HG03342 (cell line): ENCODE data around the gene ABAT.
A peak's percentile ranks its signal among the peaks of the same experiment; 100 is the strongest.
"Not testable (repeated sequence)": the region's sequence is repeated elsewhere in the genome, so short reads cannot be mapped to it uniquely, and the experiment has no call there.

Source experiments
- ATAC-seq: cut with Tn5 transposase; IDR thresholded peaks from one replicate; pipeline ENCODE4 v1.9.1; 2021; ENCODE audit warnings: mild to moderate bottlenecking, moderate library complexity; ENCODE audit not compliant: unreplicated experiment

The ABAT gene

DNA sequence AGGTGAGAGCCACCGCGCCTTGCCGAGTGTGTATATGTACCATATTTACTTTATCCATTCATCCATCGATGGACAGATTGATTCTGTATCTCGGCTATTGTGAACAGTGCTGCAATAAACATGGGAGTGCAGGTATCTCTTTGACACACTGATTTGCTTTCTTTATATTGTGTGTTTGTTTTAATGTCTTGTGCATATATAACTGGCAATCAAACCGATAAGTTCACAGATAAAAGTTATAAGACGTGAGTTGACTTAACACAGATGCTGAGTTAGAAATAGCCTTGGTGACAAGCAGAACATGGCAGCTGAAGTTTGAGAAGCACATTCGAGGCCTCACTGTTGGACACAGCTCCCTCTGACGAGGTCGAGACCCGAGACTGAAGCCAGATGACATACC is 99.8 kb downstream of the ABAT start:
- no peak for ATAC-seq

DNA sequence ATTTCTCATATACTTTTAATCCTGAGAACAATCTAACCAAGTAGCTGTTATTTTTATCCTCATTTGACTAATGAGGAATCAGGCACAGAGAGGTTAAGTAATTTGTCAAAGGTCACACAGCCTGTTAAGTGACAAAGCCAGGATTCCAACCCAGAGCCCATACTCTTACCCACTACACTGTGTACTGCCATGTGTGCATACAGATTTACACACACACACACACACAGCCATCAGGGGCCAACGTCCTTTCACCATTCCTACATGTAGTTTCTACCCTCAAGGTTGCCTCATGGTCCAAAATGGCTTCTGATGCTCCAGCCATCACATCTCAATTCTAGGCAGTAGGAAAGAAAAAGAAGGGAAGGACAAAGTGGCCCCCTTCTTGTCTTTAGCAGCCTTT is 100.9 kb downstream of the ABAT start:
- ATAC-seq: no peak

DNA sequence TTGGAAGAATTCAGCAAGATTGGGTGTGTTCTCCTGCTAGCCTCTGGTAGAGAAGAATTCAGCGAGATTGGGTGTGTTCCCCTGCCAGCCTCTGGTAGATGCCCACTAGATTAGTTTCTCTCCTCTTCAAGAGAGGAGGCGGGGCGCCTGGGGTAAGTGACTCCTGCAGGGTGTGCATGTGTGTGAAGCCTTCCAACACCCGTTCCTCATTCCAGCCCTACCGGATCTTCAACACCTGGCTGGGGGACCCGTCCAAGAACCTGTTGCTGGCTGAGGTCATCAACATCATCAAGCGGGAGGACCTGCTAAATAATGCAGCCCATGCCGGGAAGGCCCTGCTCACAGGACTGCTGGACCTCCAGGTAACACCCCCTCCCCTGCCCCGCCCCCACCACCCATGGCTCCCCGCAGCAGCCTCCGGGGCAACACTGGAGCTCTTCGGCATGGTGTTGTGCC is 101.7 kb downstream of the ABAT start:
- no peak for ATAC-seq

DNA sequence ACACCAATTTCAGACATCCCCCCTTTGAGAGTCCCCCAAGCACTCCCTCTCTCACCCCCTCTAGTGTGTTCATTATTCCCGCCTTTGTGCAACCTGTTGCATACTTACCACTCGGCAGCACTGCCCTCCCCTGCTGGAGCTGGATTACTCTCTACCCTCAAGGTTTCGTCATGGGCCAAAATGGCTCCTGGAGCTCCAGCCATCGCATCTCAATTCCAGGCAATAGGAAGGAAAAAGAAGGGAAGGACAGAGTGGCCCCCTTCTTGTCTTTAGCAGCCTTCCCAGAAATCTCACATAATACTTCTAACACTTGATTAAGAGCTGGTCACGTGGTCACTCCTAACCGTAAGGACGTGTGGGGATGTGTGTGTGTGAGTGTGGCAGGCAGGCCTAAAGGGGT is 102.8 kb downstream of the ABAT start:
- ATAC-seq: no peak

DNA sequence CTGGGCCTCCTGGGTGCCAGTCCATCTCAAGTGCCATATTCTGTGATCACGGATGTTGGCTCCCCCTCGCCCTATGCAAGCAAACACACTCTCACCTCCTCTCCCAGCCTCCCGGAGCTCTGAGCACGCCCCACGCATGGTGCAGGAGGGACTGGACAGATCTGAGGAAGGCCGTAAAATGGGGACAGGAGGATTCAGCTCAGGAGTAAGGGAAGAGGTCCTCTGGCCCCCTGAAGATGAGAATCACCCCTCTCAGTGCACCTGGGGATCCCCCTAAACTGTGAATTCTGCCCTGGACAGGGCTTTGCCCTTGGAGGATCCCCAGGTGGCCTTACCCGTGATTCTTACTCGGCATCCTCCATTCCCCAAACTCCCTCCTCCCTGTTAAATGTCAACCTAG is 107.4 kb downstream of the ABAT start:
- no peak for ATAC-seq

DNA sequence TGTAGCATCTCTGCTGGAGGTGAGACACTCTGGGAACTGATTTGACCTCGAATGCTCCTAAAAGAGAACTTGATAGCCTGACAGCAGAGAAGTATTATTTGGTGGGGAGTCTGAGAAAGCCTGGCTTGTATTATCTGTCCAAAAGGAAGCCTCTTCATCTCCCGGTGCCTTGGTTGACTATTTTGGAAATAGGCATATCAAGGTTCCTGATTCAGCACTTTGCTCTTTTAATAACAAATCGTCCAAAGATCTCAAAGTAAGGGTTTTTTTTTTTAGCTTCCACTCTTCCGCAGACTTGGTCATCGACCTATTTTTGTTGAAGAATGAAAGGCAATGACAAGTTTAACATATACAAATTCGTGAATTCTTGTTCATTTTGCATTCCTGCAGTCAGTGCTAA is 108.3 kb downstream of the ABAT start:
- no peak for ATAC-seq

DNA sequence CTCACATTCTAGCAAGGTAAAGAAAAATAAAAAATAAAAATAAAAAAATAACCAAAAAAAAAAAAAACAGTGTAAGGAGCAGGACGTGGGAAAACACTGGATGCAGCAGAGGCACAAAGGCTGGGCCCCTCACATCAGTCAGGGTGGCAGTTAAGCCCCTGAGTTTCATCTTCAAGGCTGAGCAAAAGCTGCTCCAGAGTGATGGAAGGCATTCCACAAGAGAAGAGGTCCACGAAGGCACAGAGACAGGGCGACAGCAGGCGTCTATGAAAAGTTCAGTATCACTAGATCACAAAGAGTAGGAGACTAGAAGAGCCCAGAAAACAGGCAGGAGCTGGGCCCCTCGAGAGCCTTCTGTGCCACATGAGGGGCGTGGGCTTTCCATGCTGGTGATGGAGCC is 111.0 kb downstream of the ABAT start:
- ATAC-seq: no peak

DNA sequence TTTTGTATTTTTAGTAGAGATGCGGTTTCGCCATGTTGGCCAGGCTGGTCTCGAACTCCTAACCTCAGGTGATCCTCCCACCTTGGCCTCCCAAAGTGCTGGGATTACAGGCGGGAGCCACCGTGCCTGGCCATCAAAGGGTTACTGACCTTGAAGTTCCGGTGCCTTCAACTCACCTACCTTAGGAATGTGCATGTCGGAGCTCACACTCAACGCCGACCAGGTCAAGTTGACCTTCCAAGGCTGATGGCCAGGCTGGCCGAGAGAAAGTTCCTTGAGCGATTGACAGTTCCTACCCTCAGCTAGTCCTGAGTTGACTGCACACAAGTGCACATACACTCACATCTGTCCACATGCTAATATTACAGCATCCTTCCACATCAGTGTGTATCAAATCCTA is 111.9 kb downstream of the ABAT start:
- ATAC-seq: not testable (repeated sequence)

DNA sequence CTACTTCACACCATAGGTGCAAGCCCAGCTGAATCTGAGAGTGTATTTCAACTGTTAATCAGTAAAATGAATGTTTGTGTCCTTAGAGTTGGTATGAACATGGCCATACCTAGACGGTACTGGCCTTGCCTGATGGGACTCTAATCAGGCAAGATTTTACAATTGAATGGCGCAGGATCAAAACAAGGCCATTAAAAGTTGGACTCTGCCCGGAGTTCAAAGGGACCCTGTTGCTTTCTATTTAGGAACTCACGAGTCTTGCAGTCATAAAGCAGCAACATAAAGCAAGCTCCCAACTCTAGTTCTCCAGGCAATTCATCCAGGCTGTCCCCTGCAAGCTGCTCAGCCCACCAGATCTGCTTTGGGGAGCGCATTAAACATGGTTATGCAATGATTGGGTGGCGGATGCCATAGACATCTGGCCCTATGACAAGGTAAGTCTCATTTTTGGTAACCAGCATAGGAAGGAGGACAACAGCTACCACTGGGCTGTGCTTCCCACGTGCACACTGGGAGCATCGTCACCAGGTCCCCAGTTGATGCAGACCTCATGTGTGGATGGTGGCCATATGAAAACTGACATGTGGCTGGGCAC is 114.3 kb downstream of the ABAT start:
- no peak for ATAC-seq

DNA sequence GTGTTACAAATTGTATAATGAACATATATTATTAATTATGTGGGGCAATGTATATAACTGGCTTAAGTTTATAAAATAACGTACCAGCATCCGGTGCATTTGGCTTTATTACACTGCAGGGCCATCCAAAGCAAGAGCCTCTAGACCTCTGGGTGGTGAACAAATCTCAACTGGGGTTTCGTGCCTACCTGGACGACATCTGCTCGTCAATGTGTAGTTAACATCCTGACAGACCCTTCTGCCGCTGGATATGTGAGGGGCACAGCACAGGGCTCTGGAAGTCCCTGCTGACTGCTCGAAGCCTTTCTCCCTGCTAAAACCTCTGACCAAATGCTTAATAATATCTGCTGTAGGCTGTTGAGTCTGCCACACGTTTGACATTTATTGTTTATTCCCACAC is 120.7 kb downstream of the ABAT start:
- no peak for ATAC-seq

DNA sequence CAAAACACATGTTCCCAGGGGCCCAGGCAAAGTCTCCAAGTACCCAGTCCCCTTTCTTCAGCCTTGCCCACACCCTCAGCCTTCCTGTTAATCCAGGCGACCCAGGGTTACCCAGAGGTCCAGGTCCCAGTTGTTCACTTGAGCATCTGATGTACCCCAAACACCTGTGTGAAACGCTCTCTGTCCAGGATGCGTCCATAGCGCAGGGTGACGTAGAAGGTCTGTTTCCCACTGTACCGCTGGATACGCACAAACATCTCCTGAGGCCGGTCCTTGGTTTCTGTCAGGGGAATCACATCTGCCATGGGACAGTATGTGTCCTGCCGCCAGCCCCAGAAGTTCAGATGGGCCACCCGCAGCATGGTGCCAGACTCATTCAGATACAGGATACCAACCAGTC is 121.4 kb downstream of the ABAT start:
- no peak for ATAC-seq

DNA sequence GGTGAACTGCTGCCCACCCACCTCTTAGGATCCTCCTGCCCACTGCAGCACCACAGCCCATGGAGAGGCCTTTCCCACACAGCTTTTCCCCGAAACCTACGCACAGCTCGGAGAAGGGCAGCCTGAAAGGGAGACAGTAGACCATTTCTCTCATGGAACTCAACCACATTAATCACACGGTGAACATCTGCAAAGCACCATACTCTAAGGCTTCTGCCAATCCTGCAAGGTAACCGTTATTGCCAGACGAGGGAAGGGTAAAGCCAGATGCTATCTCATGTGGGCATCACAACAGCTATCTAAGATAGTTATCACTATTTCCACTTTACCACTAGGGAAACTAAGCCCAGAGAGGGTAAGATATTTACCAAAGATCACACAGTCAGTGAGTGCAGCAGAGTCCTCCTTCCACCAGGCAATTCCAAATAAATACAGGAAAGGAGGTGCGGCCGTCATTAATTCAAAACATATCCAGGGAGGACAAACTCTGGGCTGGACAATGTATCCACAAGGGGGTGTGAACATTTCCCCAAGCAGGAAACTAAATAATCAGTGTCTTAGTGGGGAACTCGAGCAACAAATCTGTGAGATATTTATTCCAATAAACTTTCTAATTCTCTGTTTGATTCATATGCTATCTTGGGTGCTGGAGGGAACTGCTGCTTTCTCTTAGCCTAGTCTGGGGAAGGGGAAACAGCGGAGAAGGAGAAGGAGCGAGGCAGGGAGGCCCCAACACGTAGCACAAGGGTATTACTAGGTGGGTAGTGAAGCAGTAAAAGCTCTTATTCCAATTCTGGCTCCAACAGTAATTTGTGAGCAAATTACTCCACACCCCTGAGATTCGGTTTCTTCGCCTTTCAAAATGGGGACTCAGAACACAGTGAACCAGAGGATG is 122.3 kb downstream of the ABAT start:
- ATAC-seq: no peak

DNA sequence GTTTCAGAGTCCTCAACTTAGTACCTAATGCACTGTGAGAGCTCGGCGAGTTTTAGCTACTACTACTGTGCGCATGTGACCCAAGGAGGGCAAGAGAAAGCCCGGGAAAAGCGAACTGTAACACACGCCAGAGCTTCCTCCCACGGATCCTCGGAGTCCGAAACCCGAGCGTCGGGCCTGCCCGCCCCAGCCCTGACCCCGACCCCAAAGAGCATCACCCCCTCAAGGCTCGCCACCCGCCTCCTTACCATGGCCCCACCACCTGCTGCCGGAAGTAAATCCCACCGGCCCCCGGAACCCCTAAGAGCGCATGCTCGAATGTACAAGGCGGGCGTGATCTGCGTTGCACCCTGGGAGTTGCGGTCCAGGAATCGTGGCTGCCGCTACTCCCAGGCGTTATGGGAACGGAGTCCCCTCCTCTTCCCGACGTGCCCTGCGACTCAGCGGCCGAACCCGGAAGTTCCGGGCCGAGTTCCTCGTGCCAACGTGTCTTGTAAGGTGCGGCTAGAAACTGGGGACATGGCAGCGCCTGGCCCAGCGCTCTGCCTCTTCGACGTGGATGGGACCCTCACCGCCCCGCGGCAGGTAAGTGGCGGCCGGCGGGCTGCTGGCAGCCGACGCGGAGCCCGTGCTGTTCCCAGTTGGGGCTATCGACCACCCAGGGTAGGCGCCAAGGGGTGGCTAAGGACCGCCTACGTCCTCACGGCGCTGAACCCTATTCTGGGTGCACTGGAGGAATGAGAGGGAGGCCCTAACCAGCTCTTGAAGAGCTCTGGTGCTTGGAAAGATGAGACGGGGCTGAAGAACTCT is 123.2 kb downstream of the ABAT start, which contains the start of the genes PMM2 and TMEM186:
Gene PMM2 (plus strand): TSS at position 476 of the 810 bp plus-strand sequence. CDS start 44 bp downstream, at position 520.
Gene TMEM186 (minus strand): TSS at position 276 of the 810 bp plus-strand sequence. CDS start 25 bp downstream, at position 251.
- peak; percentile 91 for ATAC-seq

DNA sequence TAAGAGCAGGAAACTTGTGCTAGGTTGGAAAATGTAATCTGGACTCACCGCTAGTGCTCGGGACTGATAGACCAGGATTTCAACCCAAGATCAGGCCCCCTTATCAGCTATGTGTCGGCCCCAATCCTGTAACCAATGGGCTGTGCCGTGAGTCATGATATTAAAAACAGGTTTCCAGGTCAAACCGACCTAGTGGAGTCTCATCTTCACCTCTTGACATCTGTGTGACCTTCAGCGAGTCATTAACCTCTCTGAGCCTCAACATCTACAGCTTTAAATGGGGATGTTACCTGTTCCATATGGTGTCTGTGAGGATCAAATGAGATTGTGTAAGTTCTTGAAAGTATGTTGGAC is 123.7 kb downstream of the ABAT start:
- ATAC-seq: peak; percentile 3

DNA sequence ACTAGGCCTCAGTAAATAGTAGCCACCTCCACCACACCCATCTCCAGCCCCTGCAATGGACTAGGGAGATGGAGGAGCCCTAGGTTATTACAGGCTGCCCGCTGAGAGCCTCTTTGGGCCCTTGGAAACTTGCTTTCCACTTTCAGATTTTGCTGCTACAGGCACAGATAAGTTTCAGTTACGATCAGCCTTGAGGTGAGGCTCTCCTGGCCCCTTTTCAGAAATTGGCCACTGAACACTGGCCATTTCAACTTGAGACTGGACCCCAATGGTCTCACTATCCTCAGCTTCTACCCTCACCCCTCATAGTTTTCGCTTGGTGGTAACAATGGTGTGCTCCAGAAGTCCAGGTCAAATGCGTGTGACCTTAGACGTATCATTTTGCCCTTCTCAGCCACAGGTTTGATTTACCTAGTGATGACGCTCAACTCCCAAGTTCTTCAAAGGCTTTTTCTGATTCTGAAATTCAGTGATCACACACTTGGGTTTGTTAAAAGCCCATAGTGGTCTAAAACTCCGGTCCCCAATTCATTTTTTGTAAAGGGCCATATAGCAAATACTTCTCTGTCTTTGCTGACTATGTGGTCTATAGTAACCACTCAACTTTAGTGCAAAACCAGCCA is 124.2 kb downstream of the ABAT start:
- ATAC-seq: no peak

DNA sequence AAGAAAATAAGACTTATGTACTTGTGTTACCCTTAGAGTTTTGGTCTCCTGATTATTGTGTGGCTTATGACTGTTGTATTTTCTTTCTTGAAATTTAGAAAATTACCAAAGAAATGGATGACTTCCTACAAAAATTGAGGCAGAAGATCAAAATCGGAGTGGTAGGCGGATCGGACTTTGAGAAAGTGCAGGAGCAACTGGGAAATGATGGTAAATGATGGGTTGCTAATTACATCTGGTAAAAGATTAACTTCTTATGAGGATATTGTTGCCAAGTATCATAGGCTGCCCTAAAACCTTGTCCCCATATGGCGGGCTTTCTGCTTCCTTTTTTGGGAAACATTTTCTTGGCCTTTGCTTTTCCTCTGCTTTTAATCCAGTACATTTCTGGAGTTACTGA is 127.3 kb downstream of the ABAT start:
- no peak for ATAC-seq

DNA sequence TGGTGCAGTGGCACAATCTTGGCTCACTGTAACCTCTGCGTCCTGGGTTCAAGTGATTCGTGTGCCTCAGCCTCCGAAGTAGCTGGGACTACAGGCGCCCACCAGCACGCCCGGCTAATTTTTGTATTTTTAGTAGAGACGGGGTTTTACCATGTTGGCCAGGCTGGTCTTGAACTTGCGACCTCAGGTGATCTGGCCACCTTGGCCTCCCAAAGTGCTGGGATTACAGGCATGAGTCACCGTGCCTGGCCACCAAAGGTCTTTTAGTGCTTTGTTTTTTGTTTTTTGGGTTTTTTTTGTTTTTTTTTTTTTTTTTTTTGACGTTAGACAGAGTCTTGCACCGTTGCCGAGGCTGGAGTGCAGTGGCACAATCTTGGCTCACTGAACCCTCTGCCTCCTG is 129.3 kb downstream of the ABAT start:
- ATAC-seq: not testable (repeated sequence)

DNA sequence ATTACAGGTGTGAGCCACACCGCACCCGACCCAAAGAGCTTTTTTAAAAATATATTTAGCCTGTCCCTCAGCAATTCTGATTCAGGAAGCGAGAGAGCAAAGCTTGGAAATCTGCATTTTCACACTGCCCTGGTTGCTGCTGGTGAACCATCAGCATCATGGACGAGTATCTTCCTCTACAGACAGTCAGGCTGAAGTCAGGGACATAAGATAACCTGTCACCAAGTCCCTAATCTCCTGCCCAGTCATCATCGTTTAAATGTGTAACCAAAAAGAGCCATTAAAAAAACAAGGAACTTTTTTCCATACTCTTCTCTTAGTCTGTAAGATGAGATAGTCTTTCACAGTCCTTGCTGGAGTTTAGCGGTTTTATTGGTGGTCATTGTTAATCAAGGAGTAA is 129.9 kb downstream of the ABAT start:
- no peak for ATAC-seq

DNA sequence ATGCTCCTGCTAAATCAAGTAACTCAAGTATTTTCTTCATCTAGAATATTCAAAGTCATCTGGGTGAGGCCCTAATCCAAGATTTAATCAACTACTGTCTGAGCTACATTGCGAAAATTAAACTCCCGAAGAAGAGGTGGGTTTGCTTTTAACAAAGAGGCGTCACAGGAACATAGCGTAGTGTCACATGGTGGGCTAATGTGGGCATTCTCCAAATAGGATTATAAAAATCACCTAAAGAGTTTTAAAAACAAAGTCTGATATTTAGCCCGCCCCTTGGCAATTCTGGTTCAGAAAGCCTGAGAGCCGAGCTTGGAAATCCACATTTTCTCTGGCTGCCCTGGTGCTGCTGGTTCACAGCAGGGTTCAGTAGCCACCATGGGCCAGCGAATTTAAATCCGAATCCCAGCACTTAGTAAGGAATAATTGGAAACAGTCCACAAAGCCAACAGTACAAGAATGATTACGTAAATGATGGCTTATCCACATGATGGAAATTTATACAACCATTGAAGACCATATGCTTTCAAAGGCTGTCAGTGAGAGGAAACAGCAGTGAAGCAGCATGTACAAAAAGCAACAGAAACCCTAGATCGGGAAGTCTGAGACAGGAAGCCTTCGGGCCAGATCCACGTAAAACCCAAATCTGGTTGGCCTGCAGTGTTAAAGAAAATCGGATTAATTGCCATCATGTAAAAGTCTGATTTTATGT is 132.0 kb downstream of the ABAT start:
- ATAC-seq: no peak

DNA sequence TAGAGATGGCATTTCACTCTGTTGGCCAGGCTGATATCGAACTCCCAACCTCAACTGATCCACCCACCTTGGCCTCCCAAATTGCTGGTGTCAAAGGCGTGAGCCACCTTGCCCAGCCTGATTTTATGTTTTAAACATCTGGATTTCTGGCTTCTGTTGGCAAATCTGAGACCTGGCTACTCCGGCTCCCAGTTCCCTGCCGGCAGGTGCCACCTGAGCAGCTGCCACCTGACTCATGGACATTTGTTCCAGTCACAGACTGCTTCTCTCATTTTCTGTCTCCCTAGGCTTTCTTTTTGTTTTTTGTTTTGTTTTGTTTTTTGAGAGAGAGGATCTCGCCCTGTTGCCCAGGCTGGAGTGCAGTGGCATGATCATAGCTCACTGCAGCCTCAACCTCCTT is 132.8 kb downstream of the ABAT start:
- ATAC-seq: no peak
